Panc1 (cell line): ENCODE results near the gene OR51I1. TPM values are rescaled to one million over a fixed set of nuclear protein-coding genes. Genes with fewer than 3 reads are reported as not detected.

ENCODE experiments used
- ATAC-seq: fragments of 200-7000 bp; cut with Tn5 transposase; 2 replicates; pipeline ENCODE4 v1.9.1; 2020; ENCODE audit warnings: mild to moderate bottlenecking, moderate library complexity
- BruUV-seq: library from RNA; stranded (reverse); fragments of 400-500 nt; replicated peaks from 2 replicates; lab custom pipeline; 2021; lab: Mats Ljungman, UMichigan
- CTCF ChIA-PET: fragments of 300-600 bp; sonication (Branson Sonifier 250); formaldehyde crosslinking; loops from one replicate; lab custom pipeline; 2022; ENCODE audit warnings: antibody characterized with exemption; lab: Charles Lee
- POLR2A ChIA-PET: fragments of 300-600 bp; sonication (Branson Sonifier 250); formaldehyde crosslinking; loops from one replicate; lab custom pipeline; 2022; ENCODE audit warnings: antibody characterized with exemption; lab: Charles Lee
- DNase-seq: peaks from one replicate; pipeline ENCODE4 v3.0.0-alpha.2; 2010; ENCODE audit warnings: low read depth, low spot score
- H3K27ac ChIP-seq: 2 replicates; pipeline ENCODE4 v1.5.1; 2011; ENCODE audit warnings: mild to moderate bottlenecking, low read length, inconsistent platforms
- H3K27me3 ChIP-seq: fragments of 200-500 bp; sonication (Bioruptor generic); 2 replicates; pipeline ENCODE4 v1.6.0; 2014; ENCODE audit warnings: low read length, inconsistent platforms; ENCODE audit not compliant: control insufficient read depth, insufficient read depth
- H3K36me3 ChIP-seq: fragments of 200-500 bp; sonication (Bioruptor generic); 2 replicates; pipeline ENCODE4 v1.5.1; 2014; ENCODE audit warnings: inconsistent platforms, mild to moderate bottlenecking, low read length, moderate library complexity; ENCODE audit not compliant: control insufficient read depth, insufficient read depth
- H3K4me1 ChIP-seq: 2 replicates; pipeline ENCODE4 v1.5.1; 2011; ENCODE audit warnings: inconsistent platforms, mild to moderate bottlenecking, low read length, moderate library complexity; ENCODE audit not compliant: control insufficient read depth, insufficient read depth
- H3K4me3 ChIP-seq, 2 experiments: 2 replicates each; pipeline ENCODE4 v1.5.1; 2011 to 2012; ENCODE audit warnings: low read depth in 2 of 2, low read length in 2 of 2, mild to moderate bottlenecking in 2 of 2, inconsistent platforms in 1 of 2, moderate library complexity in 1 of 2
- H3K9me3 ChIP-seq: fragments of 200-500 bp; sonication (Bioruptor generic); 2 replicates; pipeline ENCODE4 v1.5.1; 2014; ENCODE audit warnings: low read depth, mild to moderate bottlenecking, inconsistent platforms, low read length, moderate library complexity; ENCODE audit not compliant: control insufficient read depth, insufficient read depth
- POLR2AphosphoS5 ChIP-seq: IDR thresholded peaks from 2 replicates; pipeline ENCODE4 v1.6.1; 2012; ENCODE audit warnings: mild to moderate bottlenecking, low read depth, low read length, moderate library complexity
- SIN3A ChIP-seq: IDR thresholded peaks from 2 replicates; pipeline ENCODE4 v1.6.1; 2012; ENCODE audit warnings: low read depth, mild to moderate bottlenecking, low read length, moderate library complexity, borderline replicate concordance; ENCODE audit not compliant: insufficient read depth
- TCF7L2 ChIP-seq: IDR thresholded peaks from 2 replicates; pipeline ENCODE4 v1.6.1; 2011; ENCODE audit warnings: mild to moderate bottlenecking, low read depth, low read length, inconsistent platforms
- in situ Hi-C: cut with HindIII; loops from 2 replicates; pipeline ENCODE4 v1.10.0; 2016; ENCODE audit warnings: low sequenced_read_pairs, low pct_unique_long_range_greater_than_20kb
- intact Hi-C: fragments of 100-400 bp; cut with micrococcal nuclease; formaldehyde crosslinking; loops from one replicate; pipeline ENCODE4 v1.10.0; 2022; ENCODE audit not compliant: unreplicated experiment
- total RNA-seq: library from RNA; stranded (reverse); gene quantifications from one replicate; pipeline ENCODE4 v1.2.1, GENCODE V29; 2021; ENCODE audit not compliant: unreplicated experiment
- TF ChIP-seq, protein P1 (sequence below): fragments of 450-650 bp; IDR thresholded peaks from 2 replicates; pipeline ENCODE4 v1.5.1; 2017; ENCODE audit warnings: mild to moderate bottlenecking
- TF ChIP-seq, protein P2 (sequence below), 2 experiments: IDR thresholded peaks; 2 replicates each; pipeline ENCODE4 v1.6.1; 2011 to 2012; ENCODE audit warnings: low read depth in 2 of 2, control low read depth in 1 of 2, low read length in 1 of 2, mild to moderate bottlenecking in 1 of 2, moderate library complexity in 1 of 2; ENCODE audit not compliant: insufficient read depth in 1 of 2

Gene OR51I1
- total RNA-seq, 1 experiment from 2014 or later = not detected

GRCh38 chr11:5486421-5486820 is 45.1 kb upstream of the OR51I1 start:
- no peaks in the 10 kb centered on the region for H3K4me1 ChIP-seq
- ChIA-PET CTCF (no interaction called here), POLR2A (no interaction called here)
- peaks cover 8% of the 10 kb centered on the region for H3K27me3 ChIP-seq
- H3K36me3 ChIP-seq = no peaks in the 10 kb centered on the region
- in situ Hi-C loops = no loop called here
- H3K27ac ChIP-seq = no peak overlapping the region
- TF ChIP-seq, protein P1, sequence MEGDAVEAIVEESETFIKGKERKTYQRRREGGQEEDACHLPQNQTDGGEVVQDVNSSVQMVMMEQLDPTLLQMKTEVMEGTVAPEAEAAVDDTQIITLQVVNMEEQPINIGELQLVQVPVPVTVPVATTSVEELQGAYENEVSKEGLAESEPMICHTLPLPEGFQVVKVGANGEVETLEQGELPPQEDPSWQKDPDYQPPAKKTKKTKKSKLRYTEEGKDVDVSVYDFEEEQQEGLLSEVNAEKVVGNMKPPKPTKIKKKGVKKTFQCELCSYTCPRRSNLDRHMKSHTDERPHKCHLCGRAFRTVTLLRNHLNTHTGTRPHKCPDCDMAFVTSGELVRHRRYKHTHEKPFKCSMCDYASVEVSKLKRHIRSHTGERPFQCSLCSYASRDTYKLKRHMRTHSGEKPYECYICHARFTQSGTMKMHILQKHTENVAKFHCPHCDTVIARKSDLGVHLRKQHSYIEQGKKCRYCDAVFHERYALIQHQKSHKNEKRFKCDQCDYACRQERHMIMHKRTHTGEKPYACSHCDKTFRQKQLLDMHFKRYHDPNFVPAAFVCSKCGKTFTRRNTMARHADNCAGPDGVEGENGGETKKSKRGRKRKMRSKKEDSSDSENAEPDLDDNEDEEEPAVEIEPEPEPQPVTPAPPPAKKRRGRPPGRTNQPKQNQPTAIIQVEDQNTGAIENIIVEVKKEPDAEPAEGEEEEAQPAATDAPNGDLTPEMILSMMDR = no peak
- no peak for TF ChIP-seq TCF7L2
- TF ChIP-seq SIN3A = no peak
- H3K4me3 ChIP-seq = no peak overlapping the region
- no TSS peak for BruUV-seq
- intact Hi-C loops = no loop called here
- H3K9me3 ChIP-seq = no peaks in the 10 kb centered on the region
- ATAC-seq (no peak), DNase-seq (no peak)

DNA sequence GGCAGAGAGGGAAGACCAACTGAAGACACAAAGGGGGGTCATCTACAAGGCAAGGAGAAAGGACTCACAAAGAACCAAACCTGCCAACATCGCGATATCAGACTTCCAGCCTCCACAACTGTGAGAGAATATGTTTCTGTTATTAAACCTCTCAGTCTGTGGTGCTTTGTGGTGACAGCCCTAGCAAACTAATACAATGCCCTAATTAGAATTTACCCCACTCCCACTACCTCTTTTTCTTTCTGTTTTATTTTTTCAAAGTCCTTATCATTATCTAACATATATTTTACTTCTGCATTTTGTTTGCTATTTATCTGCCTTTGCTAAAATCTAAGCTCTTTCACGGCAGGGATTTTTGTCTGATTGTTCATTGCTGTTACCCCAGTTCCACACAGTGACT is 44.7 kb upstream of the OR51I1 start:
- no TSS peak for BruUV-seq

More for the DNA sequence above, 44.7 kb upstream of the OR51I1 start:
- H3K36me3 ChIP-seq = no peaks in the 10 kb centered on the region
- H3K9me3 ChIP-seq = no peaks in the 10 kb centered on the region
- in situ Hi-C loops (no loop called here), intact Hi-C loops (no loop called here)
- TF ChIP-seq, protein P2, sequence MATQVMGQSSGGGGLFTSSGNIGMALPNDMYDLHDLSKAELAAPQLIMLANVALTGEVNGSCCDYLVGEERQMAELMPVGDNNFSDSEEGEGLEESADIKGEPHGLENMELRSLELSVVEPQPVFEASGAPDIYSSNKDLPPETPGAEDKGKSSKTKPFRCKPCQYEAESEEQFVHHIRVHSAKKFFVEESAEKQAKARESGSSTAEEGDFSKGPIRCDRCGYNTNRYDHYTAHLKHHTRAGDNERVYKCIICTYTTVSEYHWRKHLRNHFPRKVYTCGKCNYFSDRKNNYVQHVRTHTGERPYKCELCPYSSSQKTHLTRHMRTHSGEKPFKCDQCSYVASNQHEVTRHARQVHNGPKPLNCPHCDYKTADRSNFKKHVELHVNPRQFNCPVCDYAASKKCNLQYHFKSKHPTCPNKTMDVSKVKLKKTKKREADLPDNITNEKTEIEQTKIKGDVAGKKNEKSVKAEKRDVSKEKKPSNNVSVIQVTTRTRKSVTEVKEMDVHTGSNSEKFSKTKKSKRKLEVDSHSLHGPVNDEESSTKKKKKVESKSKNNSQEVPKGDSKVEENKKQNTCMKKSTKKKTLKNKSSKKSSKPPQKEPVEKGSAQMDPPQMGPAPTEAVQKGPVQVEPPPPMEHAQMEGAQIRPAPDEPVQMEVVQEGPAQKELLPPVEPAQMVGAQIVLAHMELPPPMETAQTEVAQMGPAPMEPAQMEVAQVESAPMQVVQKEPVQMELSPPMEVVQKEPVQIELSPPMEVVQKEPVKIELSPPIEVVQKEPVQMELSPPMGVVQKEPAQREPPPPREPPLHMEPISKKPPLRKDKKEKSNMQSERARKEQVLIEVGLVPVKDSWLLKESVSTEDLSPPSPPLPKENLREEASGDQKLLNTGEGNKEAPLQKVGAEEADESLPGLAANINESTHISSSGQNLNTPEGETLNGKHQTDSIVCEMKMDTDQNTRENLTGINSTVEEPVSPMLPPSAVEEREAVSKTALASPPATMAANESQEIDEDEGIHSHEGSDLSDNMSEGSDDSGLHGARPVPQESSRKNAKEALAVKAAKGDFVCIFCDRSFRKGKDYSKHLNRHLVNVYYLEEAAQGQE (IDR thresholded peaks at IDR 0.05; ENCODE audit: insufficient read depth in 1 of 2, low read depth in 2 of 2, low read length in 1 of 2) = no peak
- no peak for TF ChIP-seq TCF7L2
- TF ChIP-seq SIN3A = no peak
- TF ChIP-seq, protein P1 = no peak
- no peak for TF ChIP-seq POLR2AphosphoS5
- ChIA-PET CTCF (no interaction called here), POLR2A (no interaction called here)
- H3K4me3 ChIP-seq = no peak overlapping the region
- H3K27me3 ChIP-seq = peaks cover 8% of the 10 kb centered on the region
- no peak for ATAC-seq
- DNase-seq = no peak
- H3K4me1 ChIP-seq = no peaks in the 10 kb centered on the region
- no peak overlapping the region for H3K27ac ChIP-seq
